ENCODE data around the gene FGFRL1.
A peak's percentile ranks its signal among the peaks of the same experiment; 100 is the strongest.

FGFRL1 gene

GRCh38 chr4:1011022-1011665 lies at the start of gene FGFRL1:
Gene FGFRL1, plus strand, starts transcription at chr4:1011626. Its CDS starts 860 bp downstream, at chr4:1012486.
- peak within 1 kb of the TSS; percentile 9 for H3K4me3 ChIP-seq (ENCODE audit: low read depth, low read length)
- DNase-seq (ENCODE audit: low read depth) = no peak
- TF ChIP-seq CTCF (IDR thresholded peaks at IDR 0.05; ENCODE audit: low read depth, low read length, missing control alignments) = no peak

- no peak for TF ChIP-seq CTCF (IDR thresholded peaks at IDR 0.05; ENCODE audit: low read depth, low read length, missing control alignments)
- H3K4me3 ChIP-seq (ENCODE audit: low read depth, low read length) = no peak overlapping the region
- DNase-seq (ENCODE audit: low read depth) = no peak
Observed at GRCh38 chr4:962231-963208, 48.9 kb upstream of the FGFRL1 start.

- no peak for DNase-seq (ENCODE audit: low read depth)
- no peak for TF ChIP-seq CTCF (IDR thresholded peaks at IDR 0.05; ENCODE audit: low read depth, low read length, missing control alignments)
- no peak overlapping the region for H3K4me3 ChIP-seq (ENCODE audit: low read depth, low read length)
Observed at GRCh38 chr4:963276-964225, 47.9 kb upstream of the FGFRL1 start.

GRCh38 chr4:964346-965025 lies 46.9 kb upstream of the FGFRL1 start:
- no peak overlapping the region for H3K4me3 ChIP-seq (ENCODE audit: low read depth, low read length)
- TF ChIP-seq CTCF (IDR thresholded peaks at IDR 0.05; ENCODE audit: low read depth, low read length, missing control alignments) = no peak
- DNase-seq (ENCODE audit: low read depth) = no peak

GRCh38 chr4:965048-965765 lies 46.2 kb upstream of the FGFRL1 start:
- no peak for TF ChIP-seq CTCF (IDR thresholded peaks at IDR 0.05; ENCODE audit: low read depth, low read length, missing control alignments)
- DNase-seq (ENCODE audit: low read depth) = no peak
- H3K4me3 ChIP-seq (ENCODE audit: low read depth, low read length) = no peak overlapping the region
